H1 (cell line): ENCODE results near the gene C3. TPM values are rescaled to one million over a fixed set of nuclear protein-coding genes. Genes with fewer than 3 reads are reported as not detected.

Source experiments
- CTCF ChIA-PET: fragments of 300-600 bp; sonication (Branson Sonifier 250); formaldehyde crosslinking; loops from one replicate; lab custom pipeline; 2021; ENCODE audit not compliant: partially characterized antibody; lab: Charles Lee
- POLR2A ChIA-PET: fragments of 300-600 bp; sonication (Branson Sonifier 250); formaldehyde crosslinking; loops from one replicate; lab custom pipeline; 2021; ENCODE audit warnings: inconsistent platforms; ENCODE audit not compliant: partially characterized antibody; lab: Charles Lee
- DNase-seq, 2 experiments: peaks; one replicate each; pipeline versions ENCODE4 v3.0.0 to v3.0.0-alpha.2; 2010 to 2022; ENCODE audit warnings: low spot score in 2 of 2, low read depth in 1 of 2, mixed read lengths in 1 of 2
- FAIRE-seq: peaks from 2 replicates; lab custom pipeline; 2011; peaks lifted over from hg19 to GRCh38; lab: Jason Lieb, UNC
- H2AFZ ChIP-seq: 2 replicates; pipeline ENCODE4 v1.8.1; 2012; ENCODE audit warnings: low read length, inconsistent platforms
- H2AK5ac ChIP-seq: 2 replicates; pipeline ENCODE4 v1.6.1; 2013; ENCODE audit warnings: low read depth, low read length
- H2BK120ac ChIP-seq: replicated peaks from 2 replicates; pipeline ENCODE3; 2013; ENCODE audit warnings: low read depth, low read length, inconsistent platforms
- H2BK12ac ChIP-seq: 2 replicates; pipeline ENCODE4 v1.6.1; 2013; ENCODE audit warnings: low read depth, low read length
- H2BK15ac ChIP-seq: 2 replicates; pipeline ENCODE4 v1.6.1; 2013; ENCODE audit warnings: low read length
- H2BK20ac ChIP-seq: 2 replicates; pipeline ENCODE4 v1.6.1; 2013; ENCODE audit warnings: low read length
- H2BK5ac ChIP-seq: 2 replicates; pipeline ENCODE4 v1.6.1; 2013; ENCODE audit warnings: low read depth, low read length
- H3K14ac ChIP-seq: 2 replicates; pipeline ENCODE4 v1.6.1; 2013; ENCODE audit warnings: inconsistent platforms; ENCODE audit not compliant: insufficient read length
- H3K18ac ChIP-seq: 2 replicates; pipeline ENCODE4 v1.6.1; 2013; ENCODE audit warnings: low read length; ENCODE audit errors: extremely low read depth
- H3K23ac ChIP-seq: 2 replicates; pipeline ENCODE4 v1.6.1; 2013; ENCODE audit warnings: inconsistent platforms; ENCODE audit not compliant: insufficient read length
- H3K23me2 ChIP-seq: 2 replicates; pipeline ENCODE4 v1.6.1; 2013; ENCODE audit warnings: low read depth, low read length
- H3K27ac ChIP-seq: 2 replicates; pipeline ENCODE4 v1.6.1; 2011; ENCODE audit warnings: low read depth, low read length, inconsistent platforms
- H3K27me3 ChIP-seq, 4 experiments: replicated peaks in 1 of 4; 1 replicate in 1 of 4; 2 replicates in 3 of 4; pipeline versions ENCODE4 v1.6.1 to v1.8.1; 2011 to 2013; ENCODE audit warnings: low read length in 3 of 4, mild to moderate bottlenecking in 3 of 4, inconsistent platforms in 2 of 4, mixed read lengths in 2 of 4, moderate library complexity in 1 of 4; ENCODE audit not compliant: control insufficient read depth in 3 of 4, insufficient read depth in 3 of 4; ENCODE audit errors: extremely low read depth in 1 of 4
- H3K36me3 ChIP-seq, 4 experiments: 2 replicates each; pipeline versions ENCODE4 v1.6.1 to v1.8.1; 2011 to 2013; ENCODE audit warnings: mild to moderate bottlenecking in 4 of 4, low read length in 3 of 4, moderate library complexity in 2 of 4, control low read depth in 1 of 4, inconsistent platforms in 1 of 4; ENCODE audit not compliant: insufficient read depth in 4 of 4, control insufficient read depth in 2 of 4
- H3K4ac ChIP-seq: replicated peaks from 2 replicates; pipeline ENCODE3; 2013; ENCODE audit warnings: low read length, low read depth, mixed read lengths, inconsistent platforms; ENCODE audit not compliant: insufficient read length
- H3K4me1 ChIP-seq, 4 experiments: replicated peaks in 1 of 4; 1 replicate in 1 of 4; 2 replicates in 3 of 4; pipeline versions ENCODE4 v1.6.1 to v1.8.1; 2011 to 2013; ENCODE audit warnings: low read length in 3 of 4, inconsistent platforms in 2 of 4, mixed read lengths in 1 of 4; ENCODE audit not compliant: insufficient read depth in 4 of 4, control insufficient read depth in 3 of 4
- H3K4me2 ChIP-seq, 2 experiments: 2 replicates each; pipeline versions ENCODE4 v1.6.1 to v1.8.1; 2011 to 2013; ENCODE audit warnings: low read depth in 2 of 2, low read length in 2 of 2, control low read depth in 1 of 2, inconsistent platforms in 1 of 2, mild to moderate bottlenecking in 1 of 2; ENCODE audit not compliant: insufficient read depth in 1 of 2
- H3K4me3 ChIP-seq, 4 experiments: fragments of 200-600, 300-600 bp in 1 of 4; sonication (generic), shearing (Covaris generic), sonication (Bioruptor Twin) in 1 of 4; 2 replicates each; pipeline versions ENCODE4 v1.5.1 to v1.8.1; 2011 to 2016; ENCODE audit warnings: low read length in 4 of 4, low read depth in 3 of 4, control low read depth in 2 of 4, inconsistent platforms in 2 of 4, mild to moderate bottlenecking in 2 of 4, mixed read lengths in 1 of 4, moderate library complexity in 1 of 4; ENCODE audit not compliant: insufficient read depth in 2 of 4; ENCODE audit errors: extremely low read depth in 1 of 4
- H3K56ac ChIP-seq: replicated peaks from 2 replicates; pipeline ENCODE3; 2013; ENCODE audit warnings: low read depth, mild to moderate bottlenecking, mixed read lengths, low read length, inconsistent platforms; ENCODE audit not compliant: insufficient read length
- H3K79me1 ChIP-seq: 2 replicates; pipeline ENCODE4 v1.6.1; 2013; ENCODE audit warnings: low read depth, low read length, control low read depth
- H3K79me2 ChIP-seq, 2 experiments: 2 replicates each; pipeline versions ENCODE4 v1.6.1 to v1.8.1; 2012 to 2013; ENCODE audit warnings: low read length in 2 of 2, mild to moderate bottlenecking in 2 of 2, inconsistent platforms in 1 of 2; ENCODE audit not compliant: insufficient read depth in 2 of 2, control insufficient read depth in 1 of 2
- H3K9ac ChIP-seq, 4 experiments: replicated peaks in 1 of 4; 1 replicate in 1 of 4; 2 replicates in 3 of 4; pipeline versions ENCODE4 v1.6.1 to v1.8.1; 2011 to 2013; ENCODE audit warnings: low read depth in 3 of 4, low read length in 3 of 4, control low read depth in 2 of 4, mild to moderate bottlenecking in 2 of 4, moderate library complexity in 2 of 4, inconsistent platforms in 1 of 4; ENCODE audit errors: extremely low read depth in 1 of 4
- H3K9me3 ChIP-seq, 2 experiments: 2 replicates each; pipeline versions ENCODE4 v1.6.1 to v1.8.1; 2012 to 2013; ENCODE audit warnings: mild to moderate bottlenecking in 2 of 2, moderate library complexity in 2 of 2, control low read depth in 1 of 2, inconsistent platforms in 1 of 2, low read depth in 1 of 2, low read length in 1 of 2, mixed read lengths in 1 of 2; ENCODE audit not compliant: insufficient read depth in 2 of 2
- H4K20me1 ChIP-seq, 2 experiments: replicated peaks in 1 of 2; 2 replicates each; pipeline versions ENCODE3 to v1.8.1; 2011 to 2013; ENCODE audit warnings: inconsistent platforms in 2 of 2, low read length in 2 of 2, mild to moderate bottlenecking in 1 of 2; ENCODE audit not compliant: insufficient read depth in 2 of 2, control insufficient read depth in 1 of 2
- H4K5ac ChIP-seq: 2 replicates; pipeline ENCODE4 v1.6.1; 2013; ENCODE audit warnings: low read length, low read depth, mixed read lengths, inconsistent platforms; ENCODE audit not compliant: insufficient read length
- H4K8ac ChIP-seq: 2 replicates; pipeline ENCODE4 v1.8.0; 2013; ENCODE audit warnings: mild to moderate bottlenecking, moderate library complexity, low read length, inconsistent platforms; ENCODE audit not compliant: insufficient read depth; ENCODE audit errors: extremely low read depth
- H4K91ac ChIP-seq: replicated peaks from 2 replicates; pipeline ENCODE3; 2013; ENCODE audit warnings: low read length, mixed read lengths, inconsistent platforms; ENCODE audit not compliant: insufficient read length
- POLR2A ChIP-seq, 2 experiments: IDR thresholded peaks; 1 replicate in 1 of 2; 2 replicates in 1 of 2; pipeline ENCODE4 v1.6.1; 2011; ENCODE audit warnings: low read depth in 2 of 2, low read length in 2 of 2, mild to moderate bottlenecking in 2 of 2; ENCODE audit errors: control extremely low read depth in 1 of 2
- WGBS, 2 experiments: shearing (Covaris generic) in 1 of 2; methylation state at CpG; one replicate each; pipeline versions ENCODE4 v1.1.6 to v1.1.7; 2013 to 2015; ENCODE audit warnings: low lambda C conversion rate in 2 of 2, mixed read lengths in 2 of 2, inconsistent platforms in 1 of 2, low coverage in 1 of 2, missing lambda C conversion rate in 1 of 2; ENCODE audit not compliant: insufficient replicate concordance in 2 of 2, insufficient coverage in 1 of 2, insufficient read length in 1 of 2; ENCODE audit errors: extremely low coverage in 1 of 2, missing lambda C conversion rate in 1 of 2; 5-methylcytosine and 5-hydroxymethylcytosine counted together
- polyA plus RNA-seq, 7 experiments: library from polyadenylated mRNA; depleted of rRNA in 3 of 7; stranded (reverse) in 5 of 7; unstranded in 2 of 7; fragments of >200 nt in 5 of 7; fragments of 200-250 nt in 2 of 7; gene quantifications; 1 replicate in 5 of 7; 2 replicates in 1 of 7; 4 replicates in 1 of 7; pipeline versions ENCODE4 v1.2.1 to v1.2.3, GENCODE V29; 2011 to 2013; ENCODE audit warnings: missing spikeins in 2 of 7, mixed read lengths in 2 of 7
- total RNA-seq: library from RNA; stranded (reverse); fragmentation: NEBNext Ultra II Directional; extraction: Animal tissue kit (Norgen Biotek cat#: 25700); gene quantifications from 2 replicates; pipeline ENCODE4 v1.2.1, GENCODE V29; 2021
- TF ChIP-seq, protein P1 (sequence below): IDR thresholded peaks from 2 replicates; pipeline ENCODE4 v1.6.1; 2012; ENCODE audit warnings: inconsistent platforms

C3 gene
- total and polyA plus RNA-seq, 2 of the 8 experiments (the other 6 are each of a cell fraction or from before 2014, with no cell fraction given): 6.4 to 12.8 TPM

DNA sequence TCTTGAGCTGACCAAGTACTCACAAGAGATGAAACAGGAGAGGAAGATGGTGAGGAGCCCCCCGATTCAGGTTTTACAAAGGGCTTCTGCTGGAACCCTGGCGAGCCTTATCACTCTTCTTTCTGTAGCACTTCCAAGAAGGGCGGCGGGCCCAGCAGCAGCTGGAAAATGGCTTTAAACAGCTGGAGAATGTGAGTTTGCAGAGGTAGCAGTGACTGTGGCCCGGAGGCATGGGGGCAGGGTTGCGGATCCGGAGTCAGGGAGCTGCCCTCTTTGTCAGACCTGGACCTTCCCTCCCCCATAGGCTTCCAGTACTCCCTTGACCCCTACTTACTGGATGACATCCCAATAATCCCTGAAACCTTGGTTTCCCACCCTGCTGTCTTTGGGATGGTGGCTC lies 22.6 kb upstream of the C3 start:
- H3K9ac ChIP-seq: no peak overlapping the region
- FAIRE-seq (no peak), DNase-seq (no peak)
- ChIA-PET CTCF (interaction anchor here (0.6 to 1.7 kb wide), 3 partner anchors 10 to 119 kb away, joined by 3 to 5 read pairs (median 4); no protein-coding TSS in a partner anchor), POLR2A (interaction anchor here (1.0 to 9.7 kb wide), 4 partner anchors 8 to 319 kb away, joined by 3 to 110 read pairs (median 4); no protein-coding TSS in a partner anchor)
- peaks cover 0 to 13% of the 10 kb centered on the region in 2 experiments; a peak in 1 of 4 replicates for H3K79me2 ChIP-seq
- TF ChIP-seq POLR2A (IDR thresholded peaks at IDR 0.05; ENCODE audit: control extremely low read depth in 1 of 2, low read depth in 2 of 2, low read length in 2 of 2): peak in 1 of 2 experiments; percentile 11; a peak in 1 of 3 replicates
- TF ChIP-seq, protein P1, sequence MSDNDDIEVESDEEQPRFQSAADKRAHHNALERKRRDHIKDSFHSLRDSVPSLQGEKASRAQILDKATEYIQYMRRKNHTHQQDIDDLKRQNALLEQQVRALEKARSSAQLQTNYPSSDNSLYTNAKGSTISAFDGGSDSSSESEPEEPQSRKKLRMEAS: no peak
- no peak overlapping the region for H2AK5ac ChIP-seq
- 84% methylated on average over 7 of the region's 7 CpGs; no CpG with 5 or more reads in 1 of the 2 experiments for WGBS, 2 experiments
- H3K4me1 ChIP-seq: peaks cover 3 to 27% (median 19%) of the 10 kb centered on the region in 4 experiments
- H3K4me3 ChIP-seq: no peak overlapping the region
- H3K23me2 ChIP-seq: peaks cover 14% of the 10 kb centered on the region
- H3K18ac ChIP-seq: no peak overlapping the region
- no peaks in the 10 kb centered on the region for H3K27me3 ChIP-seq
- H3K14ac ChIP-seq: no peak overlapping the region
- H3K27ac ChIP-seq: no peak overlapping the region; the same call in 1 of the 2 replicates
- H4K91ac ChIP-seq: no peak overlapping the region
- peaks cover 5% of the 10 kb centered on the region for H3K79me1 ChIP-seq
- H2BK5ac ChIP-seq: peak overlapping the region; percentile 26
- H3K4ac ChIP-seq: no peak overlapping the region
- peaks cover 17 to 56% (median 32%) of the 10 kb centered on the region in 4 experiments for H3K36me3 ChIP-seq
- H3K9me3 ChIP-seq: no peaks in the 10 kb centered on the region
- no peak overlapping the region for H2BK20ac ChIP-seq
- no peak overlapping the region for H2BK120ac ChIP-seq
- no peak overlapping the region for H2BK15ac ChIP-seq
- H4K8ac ChIP-seq: no peak overlapping the region; the same call in none of the 2 replicates
- H3K23ac ChIP-seq: no peak overlapping the region
- H3K4me2 ChIP-seq: peak overlapping the region in 1 of 2 experiments; percentile 5; a peak in 1 of 4 replicates
- no peak overlapping the region for H2AFZ ChIP-seq
- H2BK12ac ChIP-seq: no peak overlapping the region
- peaks cover 0 to 5% of the 10 kb centered on the region in 2 experiments for H4K20me1 ChIP-seq
- no peak overlapping the region for H4K5ac ChIP-seq
- no peak overlapping the region for H3K56ac ChIP-seq
